A549 (cell line): Measurements from ENCODE around the gene BABAM2. TPM values are rescaled to one million over a fixed set of nuclear protein-coding genes. Genes with fewer than 3 reads are reported as not detected.
A peak's percentile ranks its signal among the peaks of the same experiment; 100 is the strongest.

Experiments
- ATAC-seq, 2 experiments: fragments of 200-7000 bp in 1 of 2; fragments of >200 bp in 1 of 2; cut with Nextera tagmentation in 1 of 2; cut with Tn5 transposase in 1 of 2; 3 replicates each; pipeline versions ENCODE4 v1.8.0 to v1.9.1; 2018 to 2020; ENCODE audit warnings: mild to moderate bottlenecking in 1 of 2, moderate library complexity in 1 of 2
- CTCF ChIA-PET: fragments of 300-600 bp; sonication (Branson Sonifier 250); formaldehyde crosslinking; extraction: SDS; loops from one replicate; lab custom pipeline; 2021; ENCODE audit warnings: antibody characterized with exemption, inconsistent platforms; lab: Yijun Ruan, JAX
- POLR2A ChIA-PET: fragments of 350-600 bp; formaldehyde crosslinking; extraction: SDS; loops from one replicate; lab custom pipeline; 2021; ENCODE audit warnings: antibody characterized with exemption, inconsistent platforms; lab: Yijun Ruan, JAX
- DNase-seq, 2 experiments: peaks; one replicate each; pipeline versions ENCODE4 v3.0.0 to v3.0.0-alpha.2; 2011 to 2016; ENCODE audit warnings: low read depth in 1 of 2, low spot score in 1 of 2
- FAIRE-seq: peaks from 2 replicates; lab custom pipeline; 2011; peaks lifted over from hg19 to GRCh38; lab: Jason Lieb, UNC
- H3K27ac ChIP-seq, 2 experiments: fragments of >200 bp; sonication (Bioruptor Twin); formaldehyde crosslinking; 3 replicates each; pipeline ENCODE4 v1.5.1; 2016 to 2017
- H3K4me1 ChIP-seq: fragments of >200 bp; sonication (Bioruptor Twin); formaldehyde crosslinking; 3 replicates; pipeline ENCODE4 v1.6.1; 2016
- H3K4me2 ChIP-seq: fragments of >200 bp; sonication (Bioruptor Twin); formaldehyde crosslinking; 3 replicates; pipeline ENCODE4 v1.6.1; 2016
- H3K4me3 ChIP-seq: fragments of >200 bp; sonication (Bioruptor Twin); formaldehyde crosslinking; 3 replicates; pipeline ENCODE4 v1.5.1; 2016
- H3K9me3 ChIP-seq: fragments of >200 bp; sonication (Bioruptor Twin); formaldehyde crosslinking; 3 replicates; pipeline ENCODE4 v1.6.1; 2016
- CBX2 ChIP-seq: fragments of 200-600 bp; sonication (generic); IDR thresholded peaks from 2 replicates; pipeline ENCODE4 v1.6.1; 2016; ENCODE audit warnings: low read depth, mild to moderate bottlenecking, borderline replicate concordance
- CEBPB ChIP-seq, 2 experiments: fragments of >200 bp in 1 of 2; sonication (Bioruptor Twin) in 1 of 2; formaldehyde crosslinking in 1 of 2; IDR thresholded peaks; 2 replicates each; pipeline ENCODE4 v1.6.1; 2012 to 2016
- EP300 ChIP-seq, 2 experiments: fragments of >200 bp; sonication (Bioruptor Twin); formaldehyde crosslinking; IDR thresholded peaks; 2 replicates in 1 of 2; 3 replicates in 1 of 2; pipeline ENCODE4 v1.6.1; 2016 to 2017
- FOSB ChIP-seq: fragments of 250-450 bp; sonication (Bioruptor Pico); IDR thresholded peaks from 2 replicates; pipeline ENCODE4 v1.5.0; 2020; ENCODE audit warnings: mild to moderate bottlenecking, moderate library complexity
- FOSL2 ChIP-seq, 2 experiments: fragments of 450-650 bp in 1 of 2; fragments of >200 bp in 1 of 2; sonication (Bioruptor Twin) in 1 of 2; formaldehyde crosslinking; IDR thresholded peaks; 2 replicates each; pipeline versions ENCODE4 v1.5.0 to v1.6.1; 2016 to 2020; ENCODE audit warnings: mild to moderate bottlenecking in 1 of 2, moderate library complexity in 1 of 2
- GATA3 ChIP-seq: IDR thresholded peaks from 2 replicates; pipeline ENCODE4 v1.6.1; 2012; ENCODE audit warnings: borderline replicate concordance
- JUN ChIP-seq, 2 experiments: fragments of >200 bp; sonication (Bioruptor Twin); formaldehyde crosslinking; IDR thresholded peaks; 2 replicates in 1 of 2; 3 replicates in 1 of 2; pipeline ENCODE4 v1.6.1; 2016 to 2017
- JUNB ChIP-seq: fragments of >200 bp; sonication (Bioruptor Twin); formaldehyde crosslinking; IDR thresholded peaks from 2 replicates; pipeline ENCODE4 v1.6.1; 2016
- KDM1A ChIP-seq: fragments of 200-600 bp; sonication (generic); IDR thresholded peaks from 2 replicates; pipeline ENCODE4 v1.6.1; 2016; ENCODE audit warnings: low read depth, mild to moderate bottlenecking
- MAFK ChIP-seq: fragments of 450-650 bp; IDR thresholded peaks from 2 replicates; pipeline ENCODE4 v1.6.1; 2014; ENCODE audit not compliant: partially characterized antibody
- POLR2AphosphoS2 ChIP-seq: conservative IDR thresholded peaks from 2 replicates; pipeline ENCODE4 v1.6.1; 2012; ENCODE audit warnings: low read length, improper control_type of control experiment, inconsistent platforms
- RAD21 ChIP-seq, 2 experiments: fragments of >200 bp in 1 of 2; sonication (Bioruptor Twin) in 1 of 2; formaldehyde crosslinking in 1 of 2; IDR thresholded peaks in 1 of 2; conservative IDR thresholded peaks in 1 of 2; 2 replicates in 1 of 2; 3 replicates in 1 of 2; pipeline ENCODE4 v1.6.1; 2012 to 2018; ENCODE audit warnings: inconsistent platforms in 1 of 2
- SMC3 ChIP-seq: fragments of >200 bp; sonication (Bioruptor Twin); formaldehyde crosslinking; IDR thresholded peaks from 3 replicates; pipeline ENCODE4 v1.6.1; 2018; ENCODE audit warnings: inconsistent platforms
- ZFP36 ChIP-seq: fragments of 450-650 bp; IDR thresholded peaks from 2 replicates; pipeline ENCODE4 v1.6.1; 2014; ENCODE audit warnings: borderline replicate concordance; ENCODE audit not compliant: partially characterized antibody
- ZNF302 ChIP-seq: fragments of 250-450 bp; sonication (Bioruptor Pico); IDR thresholded peaks from 2 replicates; pipeline ENCODE4 v1.9.0; 2021; ENCODE audit warnings: inconsistent platforms, mild to moderate bottlenecking, moderate library complexity
- WGBS: methylation state at CpG from one replicate; pipeline ENCODE4 v1.1.6; 2017; ENCODE audit errors: missing lambda C conversion rate; 5-methylcytosine and 5-hydroxymethylcytosine counted together
- polyA plus RNA-seq, 4 experiments: library from polyadenylated mRNA; depleted of rRNA in 3 of 4; stranded (reverse); fragments of >200 nt; fragmentation: RNase III in 1 of 4; extraction: RNeasy Plus Mini Kit Qiagen cat#74134 plus additional on column Dnase treatment in 1 of 4; gene quantifications; 2 replicates in 3 of 4; 3 replicates in 1 of 4; pipeline ENCODE4 v1.2.3, GENCODE V29; 2011 to 2017
- TF ChIP-seq, protein P1 (sequence below): fragments of >200 bp; sonication (Bioruptor Twin); formaldehyde crosslinking; IDR thresholded peaks from 3 replicates; pipeline ENCODE4 v1.6.1; 2016
- TF ChIP-seq, protein P2 (sequence below): IDR thresholded peaks from 2 replicates; pipeline ENCODE4 v1.6.1; 2012
- TF ChIP-seq, protein P3 (sequence below): IDR thresholded peaks from 2 replicates; pipeline ENCODE4 v1.6.1; 2012

BABAM2 gene
- polyA plus RNA-seq, 2 of the 4 experiments (the other 2 are of a cell fraction) = 53.7 to 78.4 TPM

DNA sequence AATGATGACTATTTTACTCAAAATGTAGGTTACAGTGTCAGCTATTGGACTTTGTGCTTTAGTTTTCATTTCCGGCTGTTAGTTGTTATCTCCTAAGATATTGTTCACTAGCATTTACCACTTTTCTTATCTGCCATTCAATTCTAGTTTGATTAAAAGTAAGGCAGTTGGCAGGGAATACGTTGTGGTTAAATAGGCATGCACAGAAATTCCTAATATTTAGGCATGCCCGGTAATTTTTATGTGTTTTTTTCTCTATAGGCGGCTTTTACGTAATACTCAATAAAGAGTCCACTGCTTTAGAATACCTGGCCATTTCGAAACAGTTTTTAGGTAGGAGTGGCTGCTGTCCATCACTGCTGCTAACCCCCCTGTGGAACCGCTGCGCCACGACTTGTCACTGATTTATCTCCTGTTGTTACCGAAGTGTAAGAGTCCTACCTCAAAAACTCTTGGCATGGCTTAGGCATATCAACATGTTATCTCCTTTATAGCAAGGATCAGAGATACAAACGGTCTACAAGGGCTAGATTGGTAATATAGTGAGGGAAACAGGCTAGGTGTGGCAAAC is 39.5 kb downstream of the BABAM2 start:
- ChIA-PET POLR2A (no interaction called here), CTCF (interaction anchor here (0.8 to 1.1 kb wide), 2 partner anchors 11 to 246 kb away, joined by 3 read pairs; no protein-coding TSS in a partner anchor)
- Histone ChIP-seq H3K4me2 (peak overlapping the region; percentile 27), H3K4me1 (peaks cover 64% of the 10 kb centered on the region), H3K9me3 (no peaks in the 10 kb centered on the region), H3K27ac (peak overlapping the region; percentile 65 to 73), H3K4me3 (no peak overlapping the region)
- no peak for TF ChIP-seq KDM1A
- TF ChIP-seq CBX2 = no peak
- peak in 1 of 2 experiments; percentile 15; a peak in 1 of 4 replicates for TF ChIP-seq CEBPB (IDR thresholded peaks at IDR 0.05)
- no peak for TF ChIP-seq ZFP36
- TF ChIP-seq, protein P1, sequence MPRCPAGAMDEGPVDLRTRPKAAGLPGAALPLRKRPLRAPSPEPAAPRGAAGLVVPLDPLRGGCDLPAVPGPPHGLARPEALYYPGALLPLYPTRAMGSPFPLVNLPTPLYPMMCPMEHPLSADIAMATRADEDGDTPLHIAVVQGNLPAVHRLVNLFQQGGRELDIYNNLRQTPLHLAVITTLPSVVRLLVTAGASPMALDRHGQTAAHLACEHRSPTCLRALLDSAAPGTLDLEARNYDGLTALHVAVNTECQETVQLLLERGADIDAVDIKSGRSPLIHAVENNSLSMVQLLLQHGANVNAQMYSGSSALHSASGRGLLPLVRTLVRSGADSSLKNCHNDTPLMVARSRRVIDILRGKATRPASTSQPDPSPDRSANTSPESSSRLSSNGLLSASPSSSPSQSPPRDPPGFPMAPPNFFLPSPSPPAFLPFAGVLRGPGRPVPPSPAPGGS = 0 out of 3 replicates have a peak, but pooled peaks have one; percentile 25
- no peak for TF ChIP-seq SMC3
- FAIRE-seq (peak; percentile 76), DNase-seq (no peak), ATAC-seq (no peak)
- 82% methylated on average over 11 of the region's 11 CpGs for WGBS

DNA sequence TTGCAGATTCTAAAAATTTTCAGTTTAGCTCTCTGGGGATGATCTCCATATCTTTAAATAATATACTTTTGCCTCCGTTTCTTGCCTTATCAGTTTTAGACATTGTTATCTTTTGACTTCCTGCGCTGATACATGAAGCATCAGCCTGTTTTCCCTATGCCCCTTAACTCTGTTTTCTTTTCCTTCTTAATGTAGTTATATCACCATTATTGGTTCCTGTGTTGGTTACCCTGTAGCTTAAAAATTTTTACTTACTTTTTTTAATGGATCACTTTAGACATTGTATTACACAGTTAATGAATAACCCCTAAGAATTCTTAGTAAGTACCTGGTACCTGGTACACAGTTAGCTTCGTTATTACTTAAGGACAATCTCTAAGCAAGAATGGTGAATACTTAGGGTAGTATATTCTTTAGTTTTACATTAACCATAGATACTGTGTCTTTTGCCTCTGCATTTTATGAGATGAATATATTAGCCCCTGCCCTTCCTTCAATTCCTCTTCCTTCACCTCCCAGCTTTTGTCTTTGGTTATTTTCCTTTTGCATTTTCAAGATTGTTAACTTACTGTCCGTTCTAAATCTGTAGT is 40.9 kb downstream of the BABAM2 start:
- WGBS = 55% methylated on average over 4 of the region's 4 CpGs
- DNase-seq = no peak

DNA sequence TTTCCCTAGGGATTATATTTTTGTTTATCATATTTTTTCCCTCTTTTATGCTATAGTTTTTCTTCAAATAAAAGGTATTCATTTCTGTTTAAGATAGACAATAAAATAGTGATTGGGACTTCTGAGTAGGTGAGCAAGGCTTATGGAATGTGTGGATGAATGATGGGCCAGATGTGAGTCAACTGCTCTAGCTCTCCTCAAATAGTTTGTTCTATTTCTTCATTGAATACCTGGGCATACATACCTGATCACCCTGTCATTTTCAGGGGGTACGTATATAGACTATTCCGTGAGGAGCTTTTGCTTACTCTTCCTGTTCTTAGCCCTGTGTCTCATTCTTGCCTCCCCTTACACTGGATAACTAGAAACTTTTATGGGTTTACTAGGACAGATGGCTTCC is 41.9 kb downstream of the BABAM2 start:
- no peaks in the 10 kb centered on the region for H3K9me3 ChIP-seq
- peak; percentile 54 to 66 for DNase-seq
- no peak overlapping the region for H3K4me3 ChIP-seq
- CTCF ChIA-PET = interaction anchor here (0.9 to 1.3 kb wide), 4 partner anchors 11 to 228 kb away, joined by 3 to 8 read pairs (median 4); no protein-coding TSS in a partner anchor
- POLR2A ChIA-PET = no interaction called here
- peak; percentile 97 for FAIRE-seq
- H3K4me2 ChIP-seq = peak overlapping the region; percentile 68
- H3K4me1 ChIP-seq = peaks cover 43% of the 10 kb centered on the region
- peak overlapping the region; percentile 65 to 81 for H3K27ac ChIP-seq
- 6% methylated on average over 2 of the region's 2 CpGs for WGBS
- ATAC-seq = peak; percentile 86 to 94; a peak in 5 of 6 replicates
- TF ChIP-seq JUNB = peak; percentile 75
- 0 out of 4 replicates have a peak, but pooled peaks of 1 of the 2 experiments have one; percentile 26 for TF ChIP-seq CEBPB (IDR thresholded peaks at IDR 0.05)
- 0 out of 5 replicates have a peak, but pooled peaks of 1 of the 2 experiments have one; percentile 18 for TF ChIP-seq JUN (IDR thresholded peaks at IDR 0.05)
- TF ChIP-seq ZNF302 = no peak
- peak; percentile 81 for TF ChIP-seq FOSL2 (IDR thresholded peaks at IDR 0.05)
- TF ChIP-seq FOSL2 (CRISPR knock-in tag; IDR thresholded peaks at IDR 0.05) = peak; percentile 82
- TF ChIP-seq EP300 (IDR thresholded peaks at IDR 0.05) = peak in 1 of 2 experiments; percentile 57; a peak in 1 of 5 replicates
- TF ChIP-seq RAD21 (conservative IDR thresholded peaks at IDR 0.05 in 1 of 2, IDR thresholded peaks at IDR 0.05 in 1 of 2) = 0 out of 5 replicates have a peak, but pooled peaks of 1 of the 2 experiments have one; percentile 13
- TF ChIP-seq, protein P2, sequence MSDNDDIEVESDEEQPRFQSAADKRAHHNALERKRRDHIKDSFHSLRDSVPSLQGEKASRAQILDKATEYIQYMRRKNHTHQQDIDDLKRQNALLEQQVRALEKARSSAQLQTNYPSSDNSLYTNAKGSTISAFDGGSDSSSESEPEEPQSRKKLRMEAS = no peak
- peak; percentile 38; the same call in 1 of the 2 replicates for TF ChIP-seq GATA3

More for the DNA sequence above, 40.9 kb downstream of the BABAM2 start:
- H3K4me3 ChIP-seq = no peak overlapping the region
- FAIRE-seq (peak; percentile 65), ATAC-seq (no peak)
- TF ChIP-seq, protein P3, sequence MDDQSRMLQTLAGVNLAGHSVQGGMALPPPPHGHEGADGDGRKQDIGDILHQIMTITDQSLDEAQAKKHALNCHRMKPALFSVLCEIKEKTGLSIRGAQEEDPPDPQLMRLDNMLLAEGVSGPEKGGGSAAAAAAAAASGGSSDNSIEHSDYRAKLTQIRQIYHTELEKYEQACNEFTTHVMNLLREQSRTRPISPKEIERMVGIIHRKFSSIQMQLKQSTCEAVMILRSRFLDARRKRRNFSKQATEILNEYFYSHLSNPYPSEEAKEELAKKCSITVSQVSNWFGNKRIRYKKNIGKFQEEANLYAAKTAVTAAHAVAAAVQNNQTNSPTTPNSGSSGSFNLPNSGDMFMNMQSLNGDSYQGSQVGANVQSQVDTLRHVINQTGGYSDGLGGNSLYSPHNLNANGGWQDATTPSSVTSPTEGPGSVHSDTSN = no peak
- no peak for TF ChIP-seq FOSB (CRISPR knock-in tag)
- no peak for TF ChIP-seq POLR2AphosphoS2
- TF ChIP-seq MAFK = no peak
- ChIA-PET POLR2A (interaction anchor here (0.5 kb wide), 1 partner anchor 22 kb away, joined by 4 read pairs; no protein-coding TSS in a partner anchor), CTCF (interaction anchor here (0.6 kb wide), 1 partner anchor 49 kb away, joined by 3 read pairs; no protein-coding TSS in a partner anchor)
- H3K9me3 ChIP-seq = no peaks in the 10 kb centered on the region
- peaks cover 52% of the 10 kb centered on the region for H3K4me1 ChIP-seq
- H3K4me2 ChIP-seq = peak overlapping the region; percentile 68
- H3K27ac ChIP-seq = peak overlapping the region; percentile 65 to 80
